Astrocyte of the spinal cord (primary cell): Measurements from ENCODE around the gene TP53I13.
A peak's percentile ranks its signal among the peaks of the same experiment; 100 is the strongest.

Experiments used
- DNase-seq: peaks from one replicate; pipeline ENCODE4 v3.0.0; 2011; ENCODE audit warnings: low read depth, low spot score
- H3K4me3 ChIP-seq: 2 replicates; pipeline ENCODE4 v1.5.1; 2011; ENCODE audit warnings: low read depth, mild to moderate bottlenecking, low read length, moderate library complexity
- CTCF ChIP-seq: IDR thresholded peaks from 2 replicates; pipeline ENCODE4 v1.5.1; 2012; ENCODE audit warnings: low read depth, mild to moderate bottlenecking, low read length, inconsistent platforms
- in situ Hi-C: cut with HindIII; loops from 2 replicates; pipeline ENCODE4 v1.10.0; 2017; ENCODE audit warnings: low sequenced_read_pairs

The TP53I13 gene

GRCh38 chr17:29579866-29580771 lies 11.6 kb downstream of the TP53I13 start:
- H3K4me3 ChIP-seq = no peak overlapping the region
- in situ Hi-C loops = no loop called here
- peak; percentile 87 for TF ChIP-seq CTCF
- DNase-seq = peak; percentile 77

GRCh38 chr17:29581583-29582253 lies 13.2 kb downstream of the TP53I13 start:
- no peak for TF ChIP-seq CTCF
- no peak for DNase-seq
- no peak overlapping the region for H3K4me3 ChIP-seq
- in situ Hi-C loops = no loop called here

- in situ Hi-C loops = no loop called here
- no peak for DNase-seq
- H3K4me3 ChIP-seq = no peak overlapping the region
- no peak for TF ChIP-seq CTCF
These were observed 13.8 kb downstream of the TP53I13 start for GRCh38 chr17:29582254-29582765.

- in situ Hi-C loops = no loop called here
- H3K4me3 ChIP-seq = no peak overlapping the region
- no peak for DNase-seq
- no peak for TF ChIP-seq CTCF
These were observed 14.3 kb downstream of the TP53I13 start for GRCh38 chr17:29582772-29583171.

GRCh38 chr17:29583324-29584248 lies 15.1 kb downstream of the TP53I13 start:
- TF ChIP-seq CTCF = no peak

More at GRCh38 chr17:29583324-29584248, 15.1 kb downstream of the TP53I13 start:
- DNase-seq = no peak
- in situ Hi-C loops = no loop called here
- H3K4me3 ChIP-seq = no peak overlapping the region
